Measurements from ENCODE around the gene SPECC1L. TPM values are rescaled to one million over a fixed set of nuclear protein-coding genes. Genes with fewer than 3 reads are reported as not detected.

SPECC1L gene
- total RNA-seq, 5 donors from 2014 or later (not counting 1 experiment from before 2014, with no cell fraction given), result 45.3 to 64.0 (median 54.5) TPM

DNA sequence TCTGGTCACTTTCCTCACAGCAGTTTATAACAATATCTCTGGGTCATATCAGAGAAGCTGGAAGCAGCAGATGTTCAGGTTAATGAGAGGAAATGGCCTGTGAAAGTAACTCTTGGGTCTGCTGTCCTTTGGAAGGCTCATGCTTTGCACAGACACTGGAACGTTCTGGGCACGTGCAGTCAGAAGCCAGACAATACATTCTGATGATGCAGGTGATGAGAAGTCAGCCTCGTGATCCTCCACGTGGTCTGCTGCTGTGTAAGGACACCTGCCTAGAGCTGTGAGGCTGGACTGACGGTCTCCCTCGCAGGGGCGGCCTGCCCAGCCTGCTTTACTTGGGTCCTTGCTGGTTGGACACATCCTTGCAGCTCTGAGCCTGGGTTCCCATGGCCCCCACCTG is 138.0 kb downstream of the SPECC1L start:
- Mint-ChIP-seq H3K9me3 (no peaks in the 10 kb centered on the region), H3K4me1 (peaks cover 35 to 40% (median 36%) of the 10 kb centered on the region in 3 donors), H3K4me3 (no peak overlapping the region), H3K27ac (peak overlapping the region in 1 of 2 donors; percentile 61), H3K36me3 (peaks cover 9% of the 10 kb centered on the region), H3K27me3 (no peaks in the 10 kb centered on the region)
- Histone ChIP-seq H3K27me3 (replicated peaks in 1 of 2; ENCODE audit: control insufficient read depth in 2 of 2, extremely low read depth in 1 of 2, insufficient read depth in 2 of 2, low read length in 1 of 2) (no peaks in the 10 kb centered on the region), H3K4me3 (ENCODE audit: control insufficient read depth in 1 of 2, extremely low read depth in 1 of 2, low read length in 1 of 2) (no peak overlapping the region), H3K9me3 (no peaks in the 10 kb centered on the region), H3K36me3 (ENCODE audit: control insufficient read depth in 2 of 2, extremely low read depth in 1 of 2, insufficient read depth in 1 of 2, low read length in 1 of 2) (peaks cover 13 to 21% of the 10 kb centered on the region in 2 donors), H3K27ac (ENCODE audit: low read length) (no peak overlapping the region), H3K4me1 (ENCODE audit: control insufficient read depth in 1 of 2, extremely low read depth in 1 of 2, insufficient read depth in 2 of 2, low read length in 2 of 2) (peaks cover 12 to 51% of the 10 kb centered on the region in 2 experiments)
- ChIA-PET CTCF (interaction anchor here in 1 of 2 donors (0.6 kb wide), 1 partner anchor 324 kb away, joined by 3 read pairs; no protein-coding TSS in a partner anchor), POLR2A (no interaction called here)
- no peak for DNase-seq
- WGBS (ENCODE audit: insufficient coverage), result 96% methylated on average over 7 of the region's 7 CpGs
- no peak for ATAC-seq (replicated peaks in 1 of 4)

DNA sequence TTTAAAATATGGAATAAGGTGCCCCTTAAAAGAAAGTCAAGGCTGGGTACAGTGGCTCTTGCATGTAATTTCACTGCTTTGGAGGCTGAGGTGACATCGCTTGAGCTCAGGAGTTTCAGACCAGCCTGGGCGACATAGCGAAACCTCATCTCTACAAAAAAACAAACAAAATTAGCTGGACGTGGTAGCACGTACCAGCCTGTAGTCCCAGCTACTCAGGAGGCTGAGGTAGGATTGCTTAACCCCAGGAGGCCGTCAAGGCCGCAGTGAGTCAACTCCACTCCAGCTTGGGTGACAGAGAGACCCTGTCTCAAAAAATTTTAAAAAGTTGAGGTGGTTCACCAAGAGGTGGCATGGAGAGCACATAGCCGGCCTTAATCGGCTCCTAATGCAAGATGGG is 139.1 kb downstream of the SPECC1L start:
- no peak overlapping the region for H3K4me3 Mint-ChIP-seq

DNA sequence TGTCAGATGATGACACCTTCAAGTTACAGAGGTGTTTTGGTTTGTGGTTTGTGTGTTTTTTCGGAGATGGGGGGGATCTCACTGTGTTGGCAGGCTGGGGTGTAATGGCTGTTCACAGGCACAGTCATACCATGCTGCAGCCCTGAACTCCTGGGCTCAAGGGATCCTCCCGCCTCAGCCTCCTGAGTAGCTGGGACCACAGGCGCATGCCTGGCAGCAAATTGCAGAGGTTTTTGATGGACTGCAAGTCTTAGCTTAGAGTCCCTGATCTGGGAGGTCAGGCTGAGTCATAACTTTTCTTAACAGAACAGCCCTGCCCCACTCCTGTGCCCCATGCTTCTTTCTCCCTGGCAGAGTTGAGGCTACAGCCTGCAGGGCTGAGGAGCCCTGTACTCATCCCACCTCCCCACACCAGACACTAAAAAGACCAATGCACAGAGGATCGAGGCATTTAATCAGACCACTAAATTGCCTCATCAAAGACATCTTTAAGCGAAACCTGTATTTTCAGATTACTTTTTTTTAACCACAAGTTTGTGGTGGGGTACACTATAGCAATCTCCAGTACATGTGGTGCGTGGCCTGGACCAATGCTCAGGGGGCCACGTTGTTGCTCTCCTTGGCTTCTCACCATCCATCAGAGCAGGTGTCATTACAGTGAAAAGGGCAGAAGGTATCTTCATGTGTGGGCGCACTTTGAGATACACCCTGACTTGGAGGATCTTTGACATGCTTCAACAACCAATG is 139.7 kb downstream of the SPECC1L start:
- POLR2A ChIA-PET, result no interaction called here
- H3K4me3 Mint-ChIP-seq, result no peak overlapping the region

More for the DNA sequence above, 139.1 kb downstream of the SPECC1L start:
- ChIA-PET CTCF (no interaction called here), POLR2A (no interaction called here)
- Mint-ChIP-seq H3K27ac (peak overlapping the region; percentile 83 to 86), H3K27me3 (no peaks in the 10 kb centered on the region), H3K9me3 (no peaks in the 10 kb centered on the region), H3K4me1 (peaks cover 35 to 40% (median 36%) of the 10 kb centered on the region in 3 donors), H3K36me3 (peaks cover 5% of the 10 kb centered on the region)
- WGBS (ENCODE audit: insufficient coverage), result 64% methylated on average over 6 of the region's 9 CpGs
- H3K36me3 ChIP-seq (ENCODE audit: control insufficient read depth in 2 of 2, extremely low read depth in 1 of 2, insufficient read depth in 1 of 2, low read length in 1 of 2), result peaks cover 12 to 27% of the 10 kb centered on the region in 2 donors
- no peak overlapping the region for H3K4me3 ChIP-seq (ENCODE audit: control insufficient read depth in 1 of 2, extremely low read depth in 1 of 2, low read length in 1 of 2)
- no peak for DNase-seq
- H3K27ac ChIP-seq (ENCODE audit: low read length), result peak overlapping the region; percentile 1
- no peaks in the 10 kb centered on the region for H3K27me3 ChIP-seq (replicated peaks in 1 of 2; ENCODE audit: control insufficient read depth in 2 of 2, extremely low read depth in 1 of 2, insufficient read depth in 2 of 2, low read length in 1 of 2)
- H3K4me1 ChIP-seq (ENCODE audit: control insufficient read depth in 1 of 2, extremely low read depth in 1 of 2, insufficient read depth in 2 of 2, low read length in 2 of 2), result peaks cover 12 to 51% of the 10 kb centered on the region in 2 experiments
- no peaks in the 10 kb centered on the region for H3K9me3 ChIP-seq
- no peak for ATAC-seq (replicated peaks in 1 of 4)

DNA sequence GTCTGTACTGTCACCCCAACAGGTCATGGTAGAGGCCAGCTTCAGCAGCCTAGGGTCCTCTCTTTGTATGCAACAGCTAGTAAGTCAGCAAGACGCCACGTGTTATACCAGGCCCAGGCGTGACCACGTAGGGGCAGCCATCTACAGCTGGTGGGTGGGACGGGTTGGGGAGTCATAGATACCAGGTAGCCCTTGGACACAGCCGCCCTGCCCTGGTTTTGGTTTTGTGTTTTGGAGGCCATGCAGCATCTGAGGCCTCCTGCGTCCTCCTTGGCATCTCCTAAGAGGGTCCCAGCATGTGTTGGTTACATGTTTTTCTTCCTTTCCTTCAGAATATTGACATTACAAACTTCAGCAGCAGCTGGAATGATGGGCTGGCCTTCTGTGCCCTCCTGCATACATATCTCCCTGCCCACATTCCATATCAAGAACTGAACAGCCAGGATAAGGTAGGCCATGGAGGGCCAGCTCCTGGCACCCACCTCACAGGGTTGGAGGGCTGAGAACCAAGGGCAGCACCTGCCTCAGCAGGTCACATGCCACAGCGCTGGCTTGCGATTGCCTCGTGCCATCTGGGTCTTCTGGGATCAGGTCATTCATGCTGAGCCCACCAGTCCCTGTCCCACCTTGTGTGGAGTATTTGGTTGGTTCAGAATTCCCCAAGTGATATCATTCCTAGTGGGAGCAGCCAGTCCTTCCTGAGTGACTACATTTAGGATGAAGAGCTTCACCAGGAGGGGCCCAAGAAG is 140.8 kb downstream of the SPECC1L start:
- ATAC-seq (replicated peaks in 1 of 4) (no peak), DNase-seq (no peak)
- H3K36me3 ChIP-seq (ENCODE audit: control insufficient read depth in 2 of 2, extremely low read depth in 1 of 2, insufficient read depth in 1 of 2, low read length in 1 of 2), result peaks cover 14 to 30% of the 10 kb centered on the region in 2 donors
- H3K27me3 ChIP-seq (replicated peaks in 1 of 2; ENCODE audit: control insufficient read depth in 2 of 2, extremely low read depth in 1 of 2, insufficient read depth in 2 of 2, low read length in 1 of 2), result no peaks in the 10 kb centered on the region
- H3K4me1 Mint-ChIP-seq, result peaks cover 26 to 32% (median 32%) of the 10 kb centered on the region in 3 donors
- H3K27ac Mint-ChIP-seq, result no peak overlapping the region
- POLR2A ChIA-PET, result no interaction called here
- peaks cover 11% of the 10 kb centered on the region for H3K36me3 Mint-ChIP-seq
- H3K9me3 Mint-ChIP-seq, result no peaks in the 10 kb centered on the region
- H3K9me3 ChIP-seq, result no peaks in the 10 kb centered on the region
- peaks cover 12 to 43% of the 10 kb centered on the region in 2 experiments for H3K4me1 ChIP-seq (ENCODE audit: control insufficient read depth in 1 of 2, extremely low read depth in 1 of 2, insufficient read depth in 2 of 2, low read length in 2 of 2)
- no peak overlapping the region for H3K4me3 Mint-ChIP-seq
- 100% methylated on average over 5 of the region's 10 CpGs for WGBS (ENCODE audit: insufficient coverage)
- CTCF ChIA-PET, result no interaction called here
- no peak overlapping the region for H3K4me3 ChIP-seq (ENCODE audit: control insufficient read depth in 1 of 2, extremely low read depth in 1 of 2, low read length in 1 of 2)
- H3K27ac ChIP-seq (ENCODE audit: low read length), result no peak overlapping the region
- no peaks in the 10 kb centered on the region for H3K27me3 Mint-ChIP-seq

More for the DNA sequence above, 139.7 kb downstream of the SPECC1L start:
- Mint-ChIP-seq H3K27me3 (no peaks in the 10 kb centered on the region), H3K27ac (peak overlapping the region; percentile 83 to 86), H3K4me1 (peaks cover 35 to 40% (median 36%) of the 10 kb centered on the region in 3 donors), H3K9me3 (no peaks in the 10 kb centered on the region), H3K36me3 (peaks cover 9% of the 10 kb centered on the region)
- H3K27ac ChIP-seq (ENCODE audit: low read length), result peak overlapping the region; percentile 1
- H3K9me3 ChIP-seq, result no peaks in the 10 kb centered on the region
- no peaks in the 10 kb centered on the region for H3K27me3 ChIP-seq (replicated peaks in 1 of 2; ENCODE audit: control insufficient read depth in 2 of 2, extremely low read depth in 1 of 2, insufficient read depth in 2 of 2, low read length in 1 of 2)
- CTCF ChIA-PET, result interaction anchor here in 1 of 2 donors (0.7 kb wide), 1 partner anchor 123 kb away, joined by 4 read pairs; no protein-coding TSS in a partner anchor
- DNase-seq, result peak in 3 of 35 experiments; percentile 18 to 56 (median 29)
- peaks cover 14 to 30% of the 10 kb centered on the region in 2 donors for H3K36me3 ChIP-seq (ENCODE audit: control insufficient read depth in 2 of 2, extremely low read depth in 1 of 2, insufficient read depth in 1 of 2, low read length in 1 of 2)
- ATAC-seq (replicated peaks in 1 of 4), result peak; percentile 57 to 74 (median 61)
- 40% methylated on average over 4 of the region's 8 CpGs for WGBS (ENCODE audit: insufficient coverage)
- H3K4me1 ChIP-seq (ENCODE audit: control insufficient read depth in 1 of 2, extremely low read depth in 1 of 2, insufficient read depth in 2 of 2, low read length in 2 of 2), result peaks cover 12 to 51% of the 10 kb centered on the region in 2 experiments
- no peak overlapping the region for H3K4me3 ChIP-seq (ENCODE audit: control insufficient read depth in 1 of 2, extremely low read depth in 1 of 2, low read length in 1 of 2)

DNA sequence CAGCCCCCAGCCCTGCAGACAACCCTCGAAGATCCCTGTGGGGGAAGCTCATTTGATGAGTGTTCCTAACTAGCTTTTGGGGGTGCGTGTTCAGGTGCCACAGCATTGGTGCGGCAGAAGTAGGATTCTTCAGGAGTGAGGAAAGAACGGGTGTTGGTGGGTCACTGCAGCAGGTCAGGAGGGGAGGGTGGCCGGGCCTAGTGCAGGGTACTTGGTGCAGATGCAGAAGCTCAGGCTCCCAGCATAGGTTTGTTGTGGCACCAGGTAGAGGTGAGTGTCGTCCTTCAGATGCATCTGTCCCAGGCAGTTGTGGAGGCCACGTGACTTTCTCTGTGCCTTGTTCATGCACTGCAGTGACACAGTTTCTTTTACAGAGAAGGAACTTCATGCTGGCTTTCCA is 141.6 kb downstream of the SPECC1L start:
- Mint-ChIP-seq H3K4me3 (no peak overlapping the region), H3K4me1 (peaks cover 17 to 24% (median 24%) of the 10 kb centered on the region in 3 donors), H3K36me3 (peaks cover 11% of the 10 kb centered on the region), H3K27me3 (no peaks in the 10 kb centered on the region), H3K27ac (peak overlapping the region in 1 of 2 donors; percentile 68), H3K9me3 (no peaks in the 10 kb centered on the region)
- Histone ChIP-seq H3K9me3 (no peaks in the 10 kb centered on the region), H3K4me3 (ENCODE audit: control insufficient read depth in 1 of 2, extremely low read depth in 1 of 2, low read length in 1 of 2) (no peak overlapping the region), H3K4me1 (ENCODE audit: control insufficient read depth in 1 of 2, extremely low read depth in 1 of 2, insufficient read depth in 2 of 2, low read length in 2 of 2) (peaks cover 5 to 34% of the 10 kb centered on the region in 2 experiments), H3K27ac (ENCODE audit: low read length) (no peak overlapping the region), H3K27me3 (replicated peaks in 1 of 2; ENCODE audit: control insufficient read depth in 2 of 2, extremely low read depth in 1 of 2, insufficient read depth in 2 of 2, low read length in 1 of 2) (no peaks in the 10 kb centered on the region), H3K36me3 (ENCODE audit: control insufficient read depth in 2 of 2, extremely low read depth in 1 of 2, insufficient read depth in 1 of 2, low read length in 1 of 2) (peaks cover 14 to 30% of the 10 kb centered on the region in 2 donors)
- CTCF ChIA-PET, result no interaction called here
- DNase-seq (no peak), ATAC-seq (replicated peaks in 1 of 4) (no peak)
- POLR2A ChIA-PET, result interaction anchor here in 1 of 2 donors (0.6 kb wide), 1 partner anchor 13 kb away, joined by 6 read pairs; no protein-coding TSS in a partner anchor
- WGBS (ENCODE audit: insufficient coverage), result 86% methylated on average over 6 of the region's 7 CpGs

DNA sequence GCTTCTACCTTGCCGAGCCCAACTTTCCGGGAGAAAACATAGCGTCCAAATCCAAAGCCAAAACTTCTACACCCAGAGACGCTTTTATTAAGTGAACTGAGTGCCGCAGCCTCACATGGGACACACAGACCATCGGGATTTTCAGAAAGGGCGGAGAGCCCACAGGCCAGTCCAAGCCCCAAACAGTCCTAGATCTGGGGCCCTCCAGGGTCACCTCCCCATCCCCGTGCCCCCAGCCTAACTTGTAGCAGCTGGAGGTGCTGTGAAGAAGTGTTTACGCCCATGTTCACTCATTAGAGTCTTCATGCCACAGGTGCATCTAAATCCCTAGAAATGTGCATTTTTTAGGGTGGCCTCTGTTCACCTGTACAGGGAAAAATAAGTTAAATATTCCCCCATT is 142.6 kb downstream of the SPECC1L start:
- Histone ChIP-seq H3K4me3 (ENCODE audit: control insufficient read depth in 1 of 2, extremely low read depth in 1 of 2, low read length in 1 of 2) (no peak overlapping the region), H3K36me3 (ENCODE audit: control insufficient read depth in 2 of 2, extremely low read depth in 1 of 2, insufficient read depth in 1 of 2, low read length in 1 of 2) (peaks cover 14 to 30% of the 10 kb centered on the region in 2 donors), H3K4me1 (ENCODE audit: control insufficient read depth in 1 of 2, extremely low read depth in 1 of 2, insufficient read depth in 2 of 2, low read length in 2 of 2) (peaks cover 0 to 24% of the 10 kb centered on the region in 2 experiments), H3K9me3 (no peaks in the 10 kb centered on the region), H3K27ac (ENCODE audit: low read length) (no peak overlapping the region), H3K27me3 (replicated peaks in 1 of 2; ENCODE audit: control insufficient read depth in 2 of 2, extremely low read depth in 1 of 2, insufficient read depth in 2 of 2, low read length in 1 of 2) (no peaks in the 10 kb centered on the region)
- H3K4me3 Mint-ChIP-seq, result no peak overlapping the region
- CTCF ChIA-PET, result interaction anchor here in 1 of 2 donors (0.7 kb wide), 1 partner anchor 15 kb away, joined by 3 read pairs; no protein-coding TSS in a partner anchor
- DNase-seq (no peak), ATAC-seq (replicated peaks in 1 of 4) (no peak)
- H3K27ac Mint-ChIP-seq, result no peak overlapping the region
- H3K4me1 Mint-ChIP-seq, result peaks cover 10 to 15% (median 14%) of the 10 kb centered on the region in 3 donors
- H3K9me3 Mint-ChIP-seq, result no peaks in the 10 kb centered on the region
- POLR2A ChIA-PET, result no interaction called here
- H3K36me3 Mint-ChIP-seq, result peaks cover 11% of the 10 kb centered on the region
- WGBS (ENCODE audit: insufficient coverage), result 90% methylated on average over 2 of the region's 9 CpGs
- H3K27me3 Mint-ChIP-seq, result no peaks in the 10 kb centered on the region
